Stimulated activated CD4-positive, alpha-beta T cell treated with anti-CD3 and anti-CD28 coated beads, Interleukin-12 subunit alpha, Interleukin-12 subunit beta, amount 100 ng/mL, for 24 hours (primary cell): ENCODE results near the gene ROPN1B.
A peak's percentile ranks its signal among the peaks of the same experiment; 100 is the strongest.
"Not testable (repeated sequence)": the region's sequence is repeated elsewhere in the genome, so short reads cannot be mapped to it uniquely, and the experiment has no call there.

Experiments
- DNase-seq, 2 experiments: peaks; one replicate each; pipeline ENCODE4 v3.0.0-alpha.2; 2020; ENCODE audit warnings: low read depth in 2 of 2

ROPN1B gene

GRCh38 chr3:125968701-125969592, at the start of gene ROPN1B:
TSS of gene ROPN1B (plus strand) at chr3:125969178. CDS start at chr3:125972055, 2,877 bp downstream.
- not testable (repeated sequence) for DNase-seq

- DNase-seq = not testable (repeated sequence)
These were observed 48.8 kb upstream of the ROPN1B start for GRCh38 chr3:125920191-125920590.

- not testable (repeated sequence) for DNase-seq
These were observed 48.2 kb upstream of the ROPN1B start for GRCh38 chr3:125920751-125921279.

DNA sequence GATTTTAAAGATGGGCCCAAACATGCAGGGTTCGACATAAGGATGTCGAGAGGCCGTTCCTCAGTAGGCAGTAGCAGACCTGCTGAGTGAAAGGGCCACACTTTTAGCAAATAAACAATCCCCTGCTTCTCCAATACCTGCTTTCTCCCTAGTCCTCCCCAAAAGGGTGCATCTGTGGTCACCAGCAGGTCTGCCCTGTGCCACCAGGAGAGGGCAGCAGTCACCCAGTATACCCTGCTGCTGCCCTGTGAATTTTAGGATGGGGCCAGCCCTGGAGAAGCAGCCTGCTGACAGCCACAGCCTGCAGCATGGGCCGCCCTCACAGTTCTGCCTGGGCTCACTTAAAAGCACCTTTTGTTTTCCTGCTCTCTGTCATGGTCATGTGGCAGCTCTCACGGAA, 47.3 kb upstream of the ROPN1B start:
- DNase-seq = peak in 1 of 2 experiments; percentile 41

DNA sequence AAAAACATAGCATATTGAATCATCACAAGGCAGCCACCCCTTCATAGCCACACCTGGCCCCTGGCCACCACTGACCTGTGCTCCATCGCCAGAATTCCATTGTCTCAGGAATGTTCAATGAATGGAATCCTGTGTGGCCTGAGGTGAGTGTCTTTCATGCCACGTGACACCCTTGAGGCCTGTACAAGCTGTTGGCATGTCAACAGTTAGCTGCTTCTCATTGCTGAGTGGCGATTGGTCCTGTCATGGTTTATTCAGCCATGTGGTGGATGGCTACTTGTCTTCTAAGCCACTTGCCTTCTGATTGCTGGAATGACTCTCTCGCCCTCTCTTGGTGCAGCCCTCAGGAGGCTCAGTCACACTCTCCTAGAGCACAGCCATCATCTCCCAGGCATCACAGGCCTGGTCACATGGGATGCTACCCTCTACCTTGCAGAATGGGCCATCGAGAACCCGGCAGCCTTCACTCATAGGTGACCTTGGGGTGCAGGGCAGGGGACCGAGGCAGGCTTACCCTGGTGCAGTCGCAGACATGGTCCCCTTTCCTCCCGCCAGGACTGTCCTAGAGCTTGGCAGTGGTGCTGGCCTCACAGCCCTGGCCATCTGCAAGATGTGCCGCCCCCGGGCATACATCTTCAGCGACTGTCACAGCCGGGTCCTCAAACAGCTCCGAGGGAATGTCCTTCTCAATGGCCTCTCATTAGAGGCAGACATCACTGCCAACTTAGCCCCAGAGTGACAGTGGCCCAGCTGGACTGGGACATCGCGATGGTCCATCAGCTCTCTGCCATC, 45.5 kb upstream of the ROPN1B start:
- DNase-seq = not testable (repeated sequence)

DNA sequence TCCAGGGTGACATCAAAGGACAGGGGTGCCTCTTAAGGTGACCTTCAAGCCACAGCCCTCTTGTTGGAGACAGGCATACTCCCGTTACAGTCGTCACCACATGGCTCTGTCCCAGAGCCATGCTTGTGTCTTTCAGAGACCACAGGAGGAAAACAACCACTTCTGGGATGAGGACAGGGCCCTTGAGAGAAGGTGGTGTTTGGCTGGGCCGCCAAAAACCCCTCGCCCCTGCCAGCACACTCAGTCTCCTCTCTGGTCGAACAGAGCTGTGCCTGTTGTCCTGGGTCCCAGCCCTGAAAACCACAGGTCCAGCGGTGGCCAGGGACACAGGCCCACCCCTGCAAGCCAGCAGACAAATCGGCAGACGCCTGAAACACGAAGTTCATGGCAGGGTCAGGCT, 44.7 kb upstream of the ROPN1B start:
- not testable (repeated sequence) for DNase-seq

GRCh38 chr3:125925727-125926126, 43.3 kb upstream of the ROPN1B start:
- DNase-seq = not testable (repeated sequence)

GRCh38 chr3:125928771-125929545, 40.0 kb upstream of the ROPN1B start:
- peak; percentile 31 to 65 for DNase-seq

- DNase-seq = not testable (repeated sequence)
These were observed 39.2 kb upstream of the ROPN1B start for GRCh38 chr3:125929765-125930164.

GRCh38 chr3:125931355-125931880, 37.6 kb upstream of the ROPN1B start:
- DNase-seq = not testable (repeated sequence)

DNA sequence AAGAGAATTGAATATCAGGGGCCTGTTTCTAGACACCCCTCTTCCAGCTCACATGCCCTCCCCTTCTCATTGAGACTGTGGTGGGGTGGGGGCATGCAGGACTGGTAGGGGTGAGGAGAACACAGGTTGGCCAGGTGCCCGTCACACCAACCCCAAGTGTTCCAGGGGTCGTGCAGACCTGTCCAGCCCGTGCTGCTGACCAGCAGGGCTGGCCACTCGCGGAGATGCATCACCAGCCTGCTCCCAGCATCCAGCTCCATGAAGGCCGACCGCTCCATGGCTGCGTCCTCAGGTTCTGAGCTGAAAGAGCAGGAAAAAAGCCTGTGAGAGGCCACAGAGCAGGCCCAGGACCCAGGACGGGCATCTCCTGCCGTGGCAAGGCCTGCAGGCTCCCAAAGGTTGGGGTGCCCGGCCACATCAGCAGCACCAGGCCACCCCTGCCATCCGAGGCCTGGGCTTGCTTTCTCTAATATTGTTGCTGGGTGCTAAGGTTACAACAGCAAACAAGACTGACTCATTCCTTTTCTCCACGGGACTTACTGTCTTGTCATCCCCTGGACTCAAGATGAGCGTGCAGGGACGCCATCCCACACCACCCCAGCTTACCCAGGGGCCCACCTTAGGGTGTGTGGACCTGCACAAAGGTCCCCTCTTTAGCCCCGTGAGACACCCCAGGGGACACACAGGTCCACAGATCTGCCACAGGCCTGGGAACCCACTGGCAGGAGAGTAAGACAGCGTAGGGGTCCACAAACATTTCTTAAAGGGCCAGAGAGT, 35.4 kb upstream of the ROPN1B start:
- not testable (repeated sequence) for DNase-seq

DNA sequence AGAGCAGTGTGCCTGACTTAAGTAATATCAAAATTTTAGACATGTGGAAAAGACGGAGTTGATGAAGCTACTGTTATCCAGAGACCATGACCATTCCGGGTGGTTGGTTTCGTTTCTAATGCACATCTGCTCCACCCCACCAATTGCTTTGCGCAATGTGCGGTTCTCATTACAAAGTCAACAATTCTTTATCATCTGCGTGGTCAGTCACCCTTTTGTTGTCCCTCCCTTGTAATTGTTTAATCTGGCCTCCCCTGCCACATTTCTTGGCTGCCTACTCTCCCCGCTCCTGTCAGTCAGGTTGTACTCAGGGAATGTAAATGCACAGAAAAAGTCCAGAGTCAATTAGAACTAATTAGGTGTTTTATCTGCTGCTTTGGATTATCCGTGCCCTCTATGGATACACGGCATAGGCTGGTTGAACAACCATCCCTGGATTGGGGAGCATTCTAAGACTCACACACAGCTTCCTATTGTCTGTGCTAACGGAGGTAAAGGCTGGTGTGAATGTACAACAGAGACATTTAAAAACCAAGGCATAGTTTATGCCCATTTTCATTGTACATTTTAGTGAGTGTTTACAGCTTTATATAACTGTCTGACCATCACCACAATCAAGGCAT, 33.6 kb upstream of the ROPN1B start:
- not testable (repeated sequence) for DNase-seq

GRCh38 chr3:125936210-125936815, 32.7 kb upstream of the ROPN1B start:
- DNase-seq = not testable (repeated sequence)

- not testable (repeated sequence) for DNase-seq
These were observed 32.1 kb upstream of the ROPN1B start for GRCh38 chr3:125936891-125937290.

- not testable (repeated sequence) for DNase-seq
These were observed 21.2 kb upstream of the ROPN1B start for GRCh38 chr3:125947806-125948205.

DNA sequence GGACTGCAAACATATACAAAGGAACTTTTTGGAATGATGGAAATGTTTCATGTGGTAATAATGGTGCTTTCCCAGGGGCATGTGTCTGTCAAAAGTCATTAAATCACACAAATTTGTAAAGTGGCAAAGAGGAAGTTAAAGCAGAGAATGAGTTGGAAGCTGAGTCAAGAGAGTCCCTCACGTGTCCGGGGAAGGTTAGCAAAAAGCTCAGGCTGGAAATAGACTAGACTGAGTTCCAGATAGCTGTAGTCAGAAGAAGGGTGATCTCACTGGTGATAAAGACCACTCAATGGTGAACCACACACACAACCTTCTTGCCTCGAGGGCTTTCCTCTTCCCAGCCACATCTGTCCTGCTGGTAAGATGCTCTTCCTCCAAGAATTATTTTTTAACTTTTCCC, 20.1 kb upstream of the ROPN1B start:
- not testable (repeated sequence) for DNase-seq

DNA sequence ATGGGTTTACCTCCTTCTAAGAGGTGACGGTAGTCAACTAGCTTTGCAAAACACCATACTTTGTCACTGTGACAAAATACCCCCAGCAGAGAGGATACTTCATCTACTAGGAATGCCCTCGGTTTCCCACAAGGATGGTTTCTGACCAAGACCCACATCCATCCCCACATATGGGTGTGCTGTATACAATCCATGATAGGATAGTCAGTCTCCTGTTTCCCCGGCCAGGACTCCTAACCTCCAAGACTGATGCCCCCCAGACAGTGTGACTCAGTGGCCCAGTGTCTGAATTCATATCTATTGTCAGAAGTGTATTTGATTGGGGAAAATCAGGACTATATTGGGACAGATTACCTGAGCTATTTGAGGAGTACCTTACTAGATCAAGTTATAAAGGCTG, 17.8 kb upstream of the ROPN1B start:
- not testable (repeated sequence) for DNase-seq

- not testable (repeated sequence) for DNase-seq
These were observed 12.0 kb upstream of the ROPN1B start for GRCh38 chr3:125957020-125957419.
